ENCODE measurements around the gene KDM4C.

KDM4C gene

GRCh38 chr9:7121055-7121454 lies 363.3 kb downstream of the KDM4C start:
- Histone ChIP-seq H3K4me3 (ENCODE audit: low read length) (no peak overlapping the region), H3K9me3 (ENCODE audit: insufficient read depth, low read depth, low read length) (no peaks in the 10 kb centered on the region), H3K27me3 (ENCODE audit: insufficient read depth, low read length) (no peaks in the 10 kb centered on the region), H3K9ac (ENCODE audit: low read depth, low read length) (no peak overlapping the region), H3K4me1 (ENCODE audit: insufficient read depth, low read length) (0 out of 2 replicates have a peak, but pooled peaks cover 3% of the 10 kb centered on the region), H3K36me3 (ENCODE audit: insufficient read depth, low read length) (no peaks in the 10 kb centered on the region), H3K27ac (ENCODE audit: low read depth, low read length) (no peak overlapping the region)
- WGBS, result 96% methylated on average over 2 of the region's 2 CpGs

- 0 out of 2 replicates have a peak, but pooled peaks cover 3% of the 10 kb centered on the region for H3K4me1 ChIP-seq (ENCODE audit: insufficient read depth, low read length)
- H3K4me3 ChIP-seq (ENCODE audit: low read length), result no peak overlapping the region
- no peaks in the 10 kb centered on the region for H3K9me3 ChIP-seq (ENCODE audit: insufficient read depth, low read depth, low read length)
- no peaks in the 10 kb centered on the region for H3K27me3 ChIP-seq (ENCODE audit: insufficient read depth, low read length)
- H3K9ac ChIP-seq (ENCODE audit: low read depth, low read length), result no peak overlapping the region
- H3K27ac ChIP-seq (ENCODE audit: low read depth, low read length), result no peak overlapping the region
- 90% methylated on average over 1 of the region's 1 CpG for WGBS
- no peaks in the 10 kb centered on the region for H3K36me3 ChIP-seq (ENCODE audit: insufficient read depth, low read length)
These were observed 363.9 kb downstream of the KDM4C start for GRCh38 chr9:7121664-7122063.

- H3K4me1 ChIP-seq (ENCODE audit: insufficient read depth, low read length), result 0 out of 2 replicates have a peak, but pooled peaks cover 3% of the 10 kb centered on the region
- no peak overlapping the region for H3K4me3 ChIP-seq (ENCODE audit: low read length)
- peaks cover 5% of the 10 kb centered on the region; the same call in 1 of the 2 replicates for H3K36me3 ChIP-seq (ENCODE audit: insufficient read depth, low read length)
- WGBS, result 97% methylated on average over 4 of the region's 4 CpGs
- no peaks in the 10 kb centered on the region for H3K9me3 ChIP-seq (ENCODE audit: insufficient read depth, low read depth, low read length)
- no peak overlapping the region for H3K9ac ChIP-seq (ENCODE audit: low read depth, low read length)
- no peak overlapping the region for H3K27ac ChIP-seq (ENCODE audit: low read depth, low read length)
- H3K27me3 ChIP-seq (ENCODE audit: insufficient read depth, low read length), result no peaks in the 10 kb centered on the region
These were observed 366.0 kb downstream of the KDM4C start for GRCh38 chr9:7123743-7124142.

GRCh38 chr9:7125231-7125630 lies 367.5 kb downstream of the KDM4C start:
- H3K9me3 ChIP-seq (ENCODE audit: insufficient read depth, low read depth, low read length), result no peaks in the 10 kb centered on the region
- peaks cover 11% of the 10 kb centered on the region for H3K4me1 ChIP-seq (ENCODE audit: insufficient read depth, low read length)
- no peaks in the 10 kb centered on the region for H3K27me3 ChIP-seq (ENCODE audit: insufficient read depth, low read length)
- H3K27ac ChIP-seq (ENCODE audit: low read depth, low read length), result no peak overlapping the region
- H3K9ac ChIP-seq (ENCODE audit: low read depth, low read length), result no peak overlapping the region
- 94% methylated on average over 2 of the region's 2 CpGs for WGBS
- peaks cover 5% of the 10 kb centered on the region; the same call in 1 of the 2 replicates for H3K36me3 ChIP-seq (ENCODE audit: insufficient read depth, low read length)
- no peak overlapping the region for H3K4me3 ChIP-seq (ENCODE audit: low read length)

- no peaks in the 10 kb centered on the region for H3K27me3 ChIP-seq (ENCODE audit: insufficient read depth, low read length)
- H3K4me1 ChIP-seq (ENCODE audit: insufficient read depth, low read length), result peaks cover 11% of the 10 kb centered on the region
- 48% methylated on average over 2 of the region's 2 CpGs for WGBS
- no peak overlapping the region for H3K9ac ChIP-seq (ENCODE audit: low read depth, low read length)
- H3K27ac ChIP-seq (ENCODE audit: low read depth, low read length), result no peak overlapping the region
- H3K4me3 ChIP-seq (ENCODE audit: low read length), result no peak overlapping the region
- H3K36me3 ChIP-seq (ENCODE audit: insufficient read depth, low read length), result peaks cover 7% of the 10 kb centered on the region; the same call in 1 of the 2 replicates
- no peaks in the 10 kb centered on the region for H3K9me3 ChIP-seq (ENCODE audit: insufficient read depth, low read depth, low read length)
These were observed 371.6 kb downstream of the KDM4C start for GRCh38 chr9:7129391-7129790.

GRCh38 chr9:7130266-7130820 lies 372.6 kb downstream of the KDM4C start:
- WGBS, result 98% methylated on average over 4 of the region's 4 CpGs
- no peaks in the 10 kb centered on the region for H3K9me3 ChIP-seq (ENCODE audit: insufficient read depth, low read depth, low read length)
- H3K36me3 ChIP-seq (ENCODE audit: insufficient read depth, low read length), result peaks cover 7% of the 10 kb centered on the region; the same call in 1 of the 2 replicates
- H3K27me3 ChIP-seq (ENCODE audit: insufficient read depth, low read length), result no peaks in the 10 kb centered on the region
- no peak overlapping the region for H3K4me3 ChIP-seq (ENCODE audit: low read length)
- no peak overlapping the region for H3K9ac ChIP-seq (ENCODE audit: low read depth, low read length)
- peaks cover 11% of the 10 kb centered on the region for H3K4me1 ChIP-seq (ENCODE audit: insufficient read depth, low read length)
- no peak overlapping the region for H3K27ac ChIP-seq (ENCODE audit: low read depth, low read length)

- Histone ChIP-seq H3K4me1 (ENCODE audit: insufficient read depth, low read length) (peaks cover 11% of the 10 kb centered on the region), H3K4me3 (ENCODE audit: low read length) (no peak overlapping the region), H3K27me3 (ENCODE audit: insufficient read depth, low read length) (no peaks in the 10 kb centered on the region), H3K36me3 (ENCODE audit: insufficient read depth, low read length) (peaks cover 7% of the 10 kb centered on the region; the same call in 1 of the 2 replicates), H3K9ac (ENCODE audit: low read depth, low read length) (no peak overlapping the region), H3K9me3 (ENCODE audit: insufficient read depth, low read depth, low read length) (no peaks in the 10 kb centered on the region), H3K27ac (ENCODE audit: low read depth, low read length) (no peak overlapping the region)
- 40% methylated on average over 1 of the region's 1 CpG for WGBS
These were observed 374.8 kb downstream of the KDM4C start for GRCh38 chr9:7132605-7133004.

- H3K27me3 ChIP-seq (ENCODE audit: insufficient read depth, low read length), result no peaks in the 10 kb centered on the region
- 0 out of 2 replicates have a peak, but pooled peaks cover 2% of the 10 kb centered on the region for H3K36me3 ChIP-seq (ENCODE audit: insufficient read depth, low read length)
- no peaks in the 10 kb centered on the region for H3K4me1 ChIP-seq (ENCODE audit: insufficient read depth, low read length)
- WGBS, result 91% methylated on average over 4 of the region's 4 CpGs
- no peak overlapping the region for H3K27ac ChIP-seq (ENCODE audit: low read depth, low read length)
- H3K9ac ChIP-seq (ENCODE audit: low read depth, low read length), result no peak overlapping the region
- no peak overlapping the region for H3K4me3 ChIP-seq (ENCODE audit: low read length)
- H3K9me3 ChIP-seq (ENCODE audit: insufficient read depth, low read depth, low read length), result no peaks in the 10 kb centered on the region
These were observed 378.0 kb downstream of the KDM4C start for GRCh38 chr9:7135735-7136134.

GRCh38 chr9:7137040-7137439 lies 379.3 kb downstream of the KDM4C start:
- Histone ChIP-seq H3K4me3 (ENCODE audit: low read length) (no peak overlapping the region), H3K9ac (ENCODE audit: low read depth, low read length) (no peak overlapping the region), H3K4me1 (ENCODE audit: insufficient read depth, low read length) (no peaks in the 10 kb centered on the region), H3K27me3 (ENCODE audit: insufficient read depth, low read length) (no peaks in the 10 kb centered on the region), H3K9me3 (ENCODE audit: insufficient read depth, low read depth, low read length) (no peaks in the 10 kb centered on the region), H3K36me3 (ENCODE audit: insufficient read depth, low read length) (0 out of 2 replicates have a peak, but pooled peaks cover 2% of the 10 kb centered on the region), H3K27ac (ENCODE audit: low read depth, low read length) (no peak overlapping the region)
- 91% methylated on average over 6 of the region's 6 CpGs for WGBS

GRCh38 chr9:7137571-7137970 lies 379.8 kb downstream of the KDM4C start:
- no peak overlapping the region for H3K27ac ChIP-seq (ENCODE audit: low read depth, low read length)
- no peak overlapping the region for H3K9ac ChIP-seq (ENCODE audit: low read depth, low read length)
- H3K9me3 ChIP-seq (ENCODE audit: insufficient read depth, low read depth, low read length), result no peaks in the 10 kb centered on the region
- H3K4me3 ChIP-seq (ENCODE audit: low read length), result no peak overlapping the region
- no peaks in the 10 kb centered on the region for H3K27me3 ChIP-seq (ENCODE audit: insufficient read depth, low read length)
- no peaks in the 10 kb centered on the region for H3K4me1 ChIP-seq (ENCODE audit: insufficient read depth, low read length)
- WGBS, result 89% methylated on average over 4 of the region's 5 CpGs
- 0 out of 2 replicates have a peak, but pooled peaks cover 2% of the 10 kb centered on the region for H3K36me3 ChIP-seq (ENCODE audit: insufficient read depth, low read length)

- Histone ChIP-seq H3K9me3 (ENCODE audit: insufficient read depth, low read depth, low read length) (no peaks in the 10 kb centered on the region), H3K9ac (ENCODE audit: low read depth, low read length) (no peak overlapping the region), H3K4me3 (ENCODE audit: low read length) (no peak overlapping the region), H3K27me3 (ENCODE audit: insufficient read depth, low read length) (no peaks in the 10 kb centered on the region), H3K36me3 (ENCODE audit: insufficient read depth, low read length) (no peaks in the 10 kb centered on the region), H3K4me1 (ENCODE audit: insufficient read depth, low read length) (peaks cover 7% of the 10 kb centered on the region), H3K27ac (ENCODE audit: low read depth, low read length) (no peak overlapping the region)
- WGBS, result 95% methylated on average over 4 of the region's 4 CpGs
These were observed 382.1 kb downstream of the KDM4C start for GRCh38 chr9:7139886-7140285.

- Histone ChIP-seq H3K27me3 (ENCODE audit: insufficient read depth, low read length) (no peaks in the 10 kb centered on the region), H3K9me3 (ENCODE audit: insufficient read depth, low read depth, low read length) (no peaks in the 10 kb centered on the region), H3K36me3 (ENCODE audit: insufficient read depth, low read length) (no peaks in the 10 kb centered on the region), H3K9ac (ENCODE audit: low read depth, low read length) (no peak overlapping the region), H3K4me1 (ENCODE audit: insufficient read depth, low read length) (peaks cover 7% of the 10 kb centered on the region), H3K4me3 (ENCODE audit: low read length) (no peak overlapping the region), H3K27ac (ENCODE audit: low read depth, low read length) (no peak overlapping the region)
- 88% methylated on average over 2 of the region's 2 CpGs for WGBS
These were observed 382.6 kb downstream of the KDM4C start for GRCh38 chr9:7140401-7140800.
